Activated CD4-positive, alpha-beta T cell treated with anti-CD3 and anti-CD28 coated beads for 48 hours (primary cell): ENCODE results near the gene MAP1LC3B.
"Not testable (repeated sequence)": the region's sequence is repeated elsewhere in the genome, so short reads cannot be mapped to it uniquely, and the experiment has no call there.

Experiments
- DNase-seq: peaks from one replicate; pipeline ENCODE4 v3.0.0-alpha.2; 2020

Gene MAP1LC3B

DNA sequence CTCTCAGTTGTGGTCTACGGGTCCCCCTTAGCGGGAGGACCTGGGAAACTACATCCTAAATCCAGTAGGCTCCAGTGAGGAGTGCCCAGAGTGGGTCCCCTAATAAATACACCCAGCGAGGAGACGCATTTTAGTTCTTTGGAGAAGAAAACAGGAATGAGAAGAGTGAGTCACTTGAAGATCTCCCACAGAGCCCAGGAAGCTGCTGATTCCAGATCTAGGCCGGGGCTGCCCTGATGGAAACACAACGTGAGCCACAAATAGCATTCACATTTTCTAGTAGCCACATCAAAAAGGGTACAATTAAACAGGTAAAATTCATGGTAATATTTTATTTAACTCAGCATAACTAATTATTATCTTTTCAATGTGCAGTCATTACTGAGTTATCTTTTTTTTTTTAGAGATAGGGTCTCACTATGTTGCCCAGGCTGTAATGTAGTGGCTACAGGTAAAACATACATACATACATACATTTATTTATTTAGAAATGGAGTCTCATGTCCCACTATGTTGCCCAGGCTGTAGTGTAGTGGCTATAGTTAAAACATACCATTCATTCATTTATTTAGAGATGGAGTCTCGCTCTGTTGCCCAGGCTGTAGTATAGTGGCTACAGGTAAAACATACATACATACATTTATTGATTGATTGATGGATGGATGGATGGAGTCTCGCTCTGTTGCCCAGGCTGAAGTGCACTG, 30.1 kb upstream of the MAP1LC3B start:
- DNase-seq, result no peak

DNA sequence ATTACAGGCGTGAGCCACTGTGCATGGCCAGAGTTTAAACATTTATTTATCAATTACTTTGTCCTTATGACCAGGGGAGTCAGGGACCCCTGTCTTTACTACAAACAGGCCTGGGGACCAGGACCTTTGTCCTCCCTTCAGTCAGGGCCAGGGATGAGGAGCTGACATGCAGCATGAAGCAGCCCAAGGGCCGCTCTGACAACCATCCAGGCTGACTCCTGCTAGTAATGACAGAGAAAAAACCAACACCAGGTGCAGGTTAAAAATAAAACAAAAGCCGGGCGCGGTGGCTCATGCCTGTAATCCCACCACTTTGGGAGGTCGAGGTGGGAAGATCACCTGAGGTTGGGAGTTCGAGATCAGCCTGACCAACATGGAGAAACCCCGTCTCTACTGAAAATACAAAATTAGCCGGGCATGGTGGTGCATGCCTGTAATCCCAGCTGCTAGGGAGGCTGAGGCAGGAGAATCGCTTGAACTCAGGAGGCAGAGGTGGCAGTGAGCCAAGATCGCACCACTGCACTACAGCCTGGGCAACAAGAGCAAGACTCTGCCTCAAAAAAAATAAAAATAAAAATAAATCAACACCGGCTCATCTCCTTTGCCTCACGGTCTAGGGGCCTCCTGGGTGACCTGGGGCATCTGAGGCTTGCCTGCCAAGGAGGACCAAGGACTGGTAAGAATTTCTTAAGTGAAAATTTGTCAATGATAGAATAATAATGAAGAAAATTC, 29.1 kb upstream of the MAP1LC3B start:
- DNase-seq, result not testable (repeated sequence)

DNA sequence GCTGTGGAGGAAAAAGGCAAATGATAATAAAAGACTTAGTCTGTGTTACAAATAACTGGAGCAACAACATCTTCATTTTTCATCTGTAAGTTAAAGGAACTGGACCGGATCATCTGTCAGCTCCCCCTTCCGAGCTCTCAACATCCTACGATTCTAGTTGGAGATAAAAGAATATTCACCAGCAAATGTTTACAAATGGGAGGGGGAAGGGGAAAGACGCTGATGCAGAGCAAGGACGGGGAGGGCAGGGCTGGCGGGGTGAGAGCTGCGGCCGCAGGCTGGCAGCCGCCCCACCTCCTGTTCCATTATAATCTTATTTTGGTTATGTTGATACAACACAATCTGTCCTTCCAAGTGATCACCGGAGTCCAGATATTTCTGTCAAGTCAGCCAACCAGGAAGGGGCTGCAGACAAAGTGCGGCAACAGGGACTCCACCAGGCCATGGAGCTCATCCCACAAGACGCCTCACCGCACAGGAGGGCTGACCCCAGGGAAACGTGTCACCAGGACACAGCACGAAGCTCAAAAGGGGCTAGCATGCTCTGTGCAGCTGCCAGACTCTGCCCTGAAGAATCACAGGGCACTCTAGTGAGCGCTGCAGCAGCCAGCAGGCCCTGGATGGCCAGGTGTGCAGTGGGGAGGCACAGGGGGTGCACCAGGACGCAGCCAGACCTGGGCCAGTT, 28.2 kb upstream of the MAP1LC3B start:
- no peak for DNase-seq

DNA sequence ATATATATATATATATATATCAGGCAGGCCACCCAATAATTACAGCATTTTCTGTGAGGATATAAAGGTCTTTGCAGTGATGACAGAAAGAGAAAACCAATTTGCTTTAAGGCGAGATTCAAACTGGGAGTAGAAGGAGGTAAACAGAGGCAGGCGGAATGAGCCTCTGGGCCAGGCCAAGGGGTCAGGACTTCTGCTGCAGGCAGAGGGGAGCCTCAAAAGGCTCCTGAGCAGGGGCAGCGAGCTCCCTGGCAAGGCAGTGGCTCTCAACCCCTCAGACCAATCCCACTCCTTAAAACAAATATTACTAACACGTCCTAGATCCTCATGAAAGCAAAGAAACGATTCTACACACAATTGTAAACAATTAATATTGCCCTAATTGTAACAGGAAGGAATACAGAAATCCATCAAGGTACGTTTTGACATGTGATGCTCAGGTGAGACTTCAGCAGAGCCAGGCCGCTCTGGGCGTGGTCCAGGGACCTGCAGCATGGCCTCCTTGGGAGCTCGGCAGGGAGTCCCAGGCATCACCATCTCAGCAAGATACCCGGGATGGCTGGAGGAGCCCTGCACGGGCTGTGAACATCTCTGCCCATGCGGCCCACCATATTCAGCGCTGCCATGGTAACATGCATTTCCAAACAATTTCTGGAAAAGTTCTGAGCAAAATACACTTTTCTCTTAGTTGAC, 27.0 kb upstream of the MAP1LC3B start:
- DNase-seq, result no peak

- DNase-seq, result no peak
Measured at GRCh38 chr16:87366288-87366687, 25.8 kb upstream of the MAP1LC3B start.

DNA sequence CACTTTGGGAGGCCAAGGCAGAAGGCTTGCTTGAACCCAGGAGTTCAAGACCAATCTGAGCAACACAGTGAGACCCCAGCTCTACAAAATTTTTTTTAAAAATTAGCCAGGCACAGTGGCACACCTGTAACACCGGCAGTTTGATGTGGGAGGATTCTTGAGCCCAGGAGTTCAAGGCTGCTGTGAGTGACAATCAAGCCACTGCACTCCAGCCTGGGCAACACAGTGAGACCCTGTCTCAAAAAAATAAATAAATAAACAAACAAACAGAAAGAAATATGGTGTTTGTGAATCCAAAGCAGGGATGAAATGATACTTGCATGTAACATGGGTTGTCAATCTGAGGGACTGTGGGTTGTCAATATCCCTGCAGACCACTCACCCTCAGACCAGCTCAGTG, 25.2 kb upstream of the MAP1LC3B start:
- no peak for DNase-seq

GRCh38 chr16:87367529-87367928, 24.6 kb upstream of the MAP1LC3B start:
- DNase-seq, result no peak

- no peak for DNase-seq
Measured at GRCh38 chr16:87368029-87368770, 23.9 kb upstream of the MAP1LC3B start.

DNA sequence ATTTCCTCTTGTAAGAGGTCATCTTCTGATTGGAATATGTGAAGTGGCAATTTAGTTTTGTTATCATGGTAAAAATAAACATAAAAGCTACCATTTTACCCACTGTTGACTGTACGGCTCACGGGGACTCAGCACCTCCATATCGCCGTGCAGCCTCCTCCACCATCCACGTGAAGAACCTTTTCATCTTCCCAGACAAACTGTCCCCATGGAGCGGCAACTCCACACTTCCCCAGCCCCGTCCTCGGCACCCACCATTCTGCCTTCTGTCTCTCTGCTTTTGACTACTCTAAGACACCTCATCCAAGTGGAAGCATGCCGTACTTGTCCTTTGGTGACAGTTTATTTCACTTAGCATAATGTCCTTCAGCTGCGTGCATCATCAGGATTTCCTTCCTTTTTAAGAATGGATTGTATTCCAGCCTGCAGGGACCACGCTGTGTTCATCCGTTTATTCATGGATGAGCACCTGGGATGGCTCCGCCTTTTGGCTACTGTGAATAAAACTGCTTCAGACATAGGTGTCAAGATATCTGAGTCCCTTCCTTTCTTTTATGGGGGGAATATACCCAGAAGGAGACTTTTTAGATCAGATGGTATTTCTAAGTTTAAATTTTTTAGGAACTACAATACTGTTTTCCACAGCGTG, 22.9 kb upstream of the MAP1LC3B start:
- DNase-seq, result no peak

GRCh38 chr16:87369796-87370719, 22.1 kb upstream of the MAP1LC3B start:
- DNase-seq, result no peak

- no peak for DNase-seq
Measured at GRCh38 chr16:87371261-87371866, 20.8 kb upstream of the MAP1LC3B start.

DNA sequence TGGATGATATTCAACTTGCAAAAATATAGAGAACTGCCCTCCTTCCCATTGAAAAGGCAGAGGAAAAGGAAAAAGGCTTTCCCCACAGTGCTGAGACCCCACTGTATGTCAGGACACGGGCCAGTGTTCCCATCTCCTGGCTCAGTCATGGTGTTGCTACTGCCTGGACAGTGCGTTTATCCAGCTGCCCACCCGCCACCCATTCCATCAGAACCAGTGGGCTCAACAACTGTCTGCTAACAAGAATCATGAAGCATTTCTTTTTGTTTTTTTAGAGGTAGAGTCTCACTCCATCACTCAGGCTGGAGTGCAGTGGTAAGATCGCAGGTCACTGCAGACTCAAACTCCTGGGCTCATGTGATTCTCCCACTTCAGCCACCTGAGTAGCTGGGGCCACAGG, 19.8 kb upstream of the MAP1LC3B start:
- no peak for DNase-seq

GRCh38 chr16:87374313-87374712, 17.8 kb upstream of the MAP1LC3B start:
- no peak for DNase-seq

- DNase-seq, result no peak
Measured at GRCh38 chr16:87375426-87376135, 16.6 kb upstream of the MAP1LC3B start.

- no peak for DNase-seq
Measured at GRCh38 chr16:87376660-87377059, 15.5 kb upstream of the MAP1LC3B start.

DNA sequence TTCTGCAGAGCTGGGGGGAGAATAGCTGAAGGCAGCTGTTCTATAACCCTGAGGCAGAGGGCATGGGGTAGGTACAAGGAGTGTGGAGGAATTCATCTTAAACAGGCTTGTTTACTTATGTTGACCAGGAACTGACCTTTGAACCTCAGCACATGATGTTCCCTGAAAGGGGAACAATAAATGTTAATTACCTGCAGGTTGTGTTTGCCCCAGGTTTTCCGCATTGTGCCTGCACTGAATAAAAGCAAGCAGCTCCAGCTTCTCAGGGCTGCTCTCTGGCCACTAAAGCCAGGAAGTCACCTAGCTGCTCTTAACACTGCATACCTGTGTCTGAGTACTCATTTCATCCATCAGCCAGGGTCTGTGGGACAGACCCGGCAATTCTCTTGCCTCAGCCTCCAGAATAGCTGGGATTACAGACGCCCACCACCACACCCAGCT, 12.8 kb upstream of the MAP1LC3B start:
- DNase-seq, result not testable (repeated sequence)

GRCh38 chr16:87380403-87380802, 11.7 kb upstream of the MAP1LC3B start:
- no peak for DNase-seq

GRCh38 chr16:87380881-87381280, 11.3 kb upstream of the MAP1LC3B start:
- no peak for DNase-seq

DNA sequence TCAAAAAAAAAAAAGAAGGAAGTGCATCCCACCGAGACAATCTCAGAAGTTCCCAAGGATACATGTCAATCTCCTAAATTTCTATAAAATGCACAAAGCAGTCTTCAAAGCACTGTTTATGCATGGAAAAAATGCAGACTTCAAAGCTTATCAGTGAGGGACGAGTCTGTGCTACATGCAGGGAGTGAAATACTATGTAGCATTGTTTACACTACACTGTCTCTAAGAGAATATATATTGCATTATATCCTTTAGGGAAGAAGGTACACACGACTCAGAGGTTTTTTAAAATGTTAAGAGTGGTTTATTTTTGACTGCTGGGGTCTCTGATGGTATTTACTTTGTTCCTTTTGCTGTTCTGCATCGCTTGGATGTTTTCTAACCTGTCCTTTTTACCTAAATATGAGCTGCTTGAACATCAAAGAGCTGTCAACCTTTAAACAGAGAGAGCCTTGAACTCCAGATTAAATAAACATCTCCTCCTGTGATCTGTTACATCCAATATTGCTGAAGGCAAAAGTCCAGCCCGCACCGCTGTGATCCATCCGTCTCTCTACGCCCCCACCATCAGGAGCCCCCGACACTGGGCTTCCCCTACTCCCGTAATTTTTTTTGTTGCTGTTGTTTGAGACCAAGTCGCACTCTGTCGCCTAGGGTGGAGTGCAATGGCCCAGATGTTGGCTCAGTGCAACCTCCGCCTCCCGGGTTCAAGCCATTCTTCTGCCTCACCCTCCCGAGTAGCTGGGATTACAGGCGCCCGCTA, 9.9 kb upstream of the MAP1LC3B start:
- no peak for DNase-seq
